Sigmoid colon (tissue), 7 donors: ENCODE results near the gene GPR158. TPM values are rescaled to one million over a fixed set of nuclear protein-coding genes. Genes with fewer than 3 reads are reported as not detected.

Experiments
- DNase-seq: peaks from one replicate; pipeline ENCODE4 v3.0.0-alpha.2; 2019
- H3K27ac ChIP-seq, 4 donors: fragments of 200-600 bp; sonication (generic); one replicate each; pipeline ENCODE4 v1.5.1; 2016 to 2019; ENCODE audit warnings: mild to moderate bottlenecking in 1 of 4
- H3K27me3 ChIP-seq, 3 donors: fragments of 200-600 bp; sonication (generic); one replicate each; pipeline ENCODE4 v1.5.1; 2019; ENCODE audit warnings: mild to moderate bottlenecking in 1 of 3
- H3K36me3 ChIP-seq, 4 donors: fragments of 200-600 bp; sonication (generic); one replicate each; pipeline ENCODE4 v1.5.1; 2016 to 2019
- H3K4me1 ChIP-seq, 4 donors: fragments of 200-600 bp; sonication (generic); one replicate each; pipeline ENCODE4 v1.5.1; 2017 to 2019
- H3K4me3 ChIP-seq, 4 donors: fragments of 200-600 bp; sonication (generic); one replicate each; pipeline ENCODE4 v1.5.1; 2017 to 2019; ENCODE audit warnings: mild to moderate bottlenecking in 2 of 4, moderate library complexity in 1 of 4
- H3K9me3 ChIP-seq, 4 donors: fragments of 200-600 bp in 3 of 4; sonication (generic) in 3 of 4; one replicate each; pipeline versions ENCODE4 v1.5.1 to v1.6.1; 2013 to 2019
- EP300 ChIP-seq, 4 donors: sonication (generic); formaldehyde crosslinking; IDR thresholded peaks; one replicate each; pipeline ENCODE4 v1.6.1; 2017; ENCODE audit warnings: antibody characterized with exemption in 4 of 4
- POLR2A ChIP-seq, 2 donors: fragments of 450-650 bp; IDR thresholded peaks; one replicate each; pipeline ENCODE4 v1.6.1; 2016; ENCODE audit warnings: antibody characterized with exemption in 2 of 2, mild to moderate bottlenecking in 2 of 2, moderate library complexity in 2 of 2
- POLR2AphosphoS5 ChIP-seq, 4 donors: sonication (generic); formaldehyde crosslinking; IDR thresholded peaks; one replicate each; pipeline ENCODE4 v1.6.1; 2017; ENCODE audit warnings: antibody characterized with exemption in 4 of 4
- WGBS, 2 donors: extraction: QIAGEN DNeasy Blood & Tissue Kit; methylation state at CpG; one replicate each; pipeline ENCODE4 v1.1.7; 2013; 5-methylcytosine and 5-hydroxymethylcytosine counted together
- intact Hi-C: fragments of 100-400 bp; cut with DNase I; formaldehyde crosslinking; loops from one replicate; pipeline ENCODE4 v1.15.1; 2023
- polyA plus RNA-seq, 3 donors: library from polyadenylated mRNA; stranded (reverse); fragments of 200-250 nt; gene quantifications; one replicate each; pipeline ENCODE4 v1.2.3, GENCODE V29; 2013
- total RNA-seq, 4 donors: library from RNA; depleted of rRNA; stranded (reverse); fragments of >200 nt; gene quantifications; one replicate each; pipeline ENCODE4 v1.1.0, GENCODE V29; 2016
- TF ChIP-seq, protein P1 (sequence below), 4 experiments: fragments of 450-650 bp in 3 of 4; fragments of 200-600 bp in 1 of 4; IDR thresholded peaks; one replicate each; pipeline ENCODE4 v1.5.1; 2016 to 2019; ENCODE audit warnings: antibody characterized with exemption in 4 of 4, mild to moderate bottlenecking in 3 of 4, moderate library complexity in 2 of 4
- donor health status: healthy with polysubstance abuse.
- donor health status: Bipolar disorder and iron deficiency.
- donor health status: healthy.

GPR158 gene
- total and polyA plus RNA-seq, 7 donors: 0.16 to 1.1 (median 0.54) TPM; not detected in 2

DNA sequence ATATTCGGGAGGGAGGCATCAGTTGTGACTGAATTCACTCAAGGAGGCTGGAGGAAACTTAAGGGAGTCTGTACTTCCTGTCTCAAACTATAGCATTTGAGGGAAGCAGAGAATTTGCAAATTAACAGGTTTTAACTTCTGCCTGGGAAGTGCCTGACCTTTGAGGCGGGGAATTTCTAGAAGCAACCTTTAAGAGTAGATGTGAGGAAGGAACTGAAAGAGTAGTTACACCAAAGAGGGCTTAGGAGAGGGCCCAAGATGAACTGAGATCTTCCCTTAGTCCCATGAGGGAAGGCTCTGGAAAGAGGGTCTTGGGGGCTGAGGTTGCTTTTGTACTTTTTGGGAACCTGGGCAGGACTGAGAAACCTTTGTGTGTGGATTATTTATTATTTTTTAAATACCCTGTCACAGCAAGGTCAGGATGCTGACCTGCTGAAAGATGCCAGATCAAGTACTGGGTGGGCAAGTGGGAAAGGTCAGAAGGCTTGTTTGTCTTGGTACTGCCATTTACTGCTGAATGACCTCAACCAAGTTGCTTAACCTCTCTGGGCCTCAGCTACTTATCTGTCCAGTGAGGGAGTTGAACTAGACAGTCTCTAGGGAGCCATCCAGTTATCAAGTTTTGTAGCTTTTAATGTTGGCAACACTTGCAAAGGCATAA is 2.4 kb downstream of the GPR158 start:
- intact Hi-C loops: no loop called here
- peaks cover 0 to 25% (median 21%) of the 10 kb centered on the region in 4 donors for H3K4me1 ChIP-seq
- H3K4me3 ChIP-seq: no peak overlapping the region
- 26 to 47% methylated on average over 2 of the region's 2 CpGs for whole genome bisulfite sequencing, 2 donors
- TF ChIP-seq POLR2AphosphoS5 (IDR thresholded peaks at IDR 0.05) (no peak), EP300 (IDR thresholded peaks at IDR 0.05) (no peak), POLR2A (IDR thresholded peaks at IDR 0.05) (no peak)
- TF ChIP-seq, protein P1, sequence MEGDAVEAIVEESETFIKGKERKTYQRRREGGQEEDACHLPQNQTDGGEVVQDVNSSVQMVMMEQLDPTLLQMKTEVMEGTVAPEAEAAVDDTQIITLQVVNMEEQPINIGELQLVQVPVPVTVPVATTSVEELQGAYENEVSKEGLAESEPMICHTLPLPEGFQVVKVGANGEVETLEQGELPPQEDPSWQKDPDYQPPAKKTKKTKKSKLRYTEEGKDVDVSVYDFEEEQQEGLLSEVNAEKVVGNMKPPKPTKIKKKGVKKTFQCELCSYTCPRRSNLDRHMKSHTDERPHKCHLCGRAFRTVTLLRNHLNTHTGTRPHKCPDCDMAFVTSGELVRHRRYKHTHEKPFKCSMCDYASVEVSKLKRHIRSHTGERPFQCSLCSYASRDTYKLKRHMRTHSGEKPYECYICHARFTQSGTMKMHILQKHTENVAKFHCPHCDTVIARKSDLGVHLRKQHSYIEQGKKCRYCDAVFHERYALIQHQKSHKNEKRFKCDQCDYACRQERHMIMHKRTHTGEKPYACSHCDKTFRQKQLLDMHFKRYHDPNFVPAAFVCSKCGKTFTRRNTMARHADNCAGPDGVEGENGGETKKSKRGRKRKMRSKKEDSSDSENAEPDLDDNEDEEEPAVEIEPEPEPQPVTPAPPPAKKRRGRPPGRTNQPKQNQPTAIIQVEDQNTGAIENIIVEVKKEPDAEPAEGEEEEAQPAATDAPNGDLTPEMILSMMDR (IDR thresholded peaks at IDR 0.05): no peak
- H3K9me3 ChIP-seq: peaks cover 0 to 7% (median 0%) of the 10 kb centered on the region in 4 donors
- no peak for DNase-seq
- H3K27ac ChIP-seq: no peak overlapping the region
- H3K27me3 ChIP-seq: peaks cover 34 to 61% (median 35%) of the 10 kb centered on the region in 3 donors
- no peaks in the 10 kb centered on the region for H3K36me3 ChIP-seq

DNA sequence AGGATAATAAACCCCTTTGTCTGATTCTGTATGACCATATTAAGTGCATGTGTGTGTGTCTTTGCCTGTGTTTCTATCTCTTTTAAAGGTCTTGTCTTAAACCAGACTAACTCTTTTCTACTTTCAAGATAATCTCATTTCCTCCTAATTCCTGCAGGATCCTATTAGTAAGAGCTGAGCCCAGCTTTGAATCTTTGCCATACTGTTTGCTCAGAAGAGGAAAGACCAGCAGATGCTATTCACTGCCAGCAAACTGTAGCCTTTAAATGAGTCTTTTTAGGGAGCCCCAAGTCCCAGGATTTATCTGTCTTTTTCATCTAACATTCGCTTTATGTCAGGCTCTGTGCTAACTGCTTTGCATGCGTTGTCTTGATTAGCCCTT is 2.9 kb downstream of the GPR158 start:
- peaks cover 0 to 7% (median 0%) of the 10 kb centered on the region in 4 donors for H3K9me3 ChIP-seq
- no peak for DNase-seq
- no peak overlapping the region for H3K27ac ChIP-seq
- TF ChIP-seq POLR2A (IDR thresholded peaks at IDR 0.05): no peak
- no peak for TF ChIP-seq POLR2AphosphoS5 (IDR thresholded peaks at IDR 0.05)
- TF ChIP-seq, protein P1 (IDR thresholded peaks at IDR 0.05): no peak
- no peak for TF ChIP-seq EP300 (IDR thresholded peaks at IDR 0.05)
- peaks cover 0 to 25% (median 21%) of the 10 kb centered on the region in 4 donors for H3K4me1 ChIP-seq
- no peak overlapping the region for H3K4me3 ChIP-seq
- intact Hi-C loops: no loop called here
- 93 to 96% methylated on average over 2 of the region's 2 CpGs for WGBS, 2 donors
- peaks cover 34 to 61% (median 35%) of the 10 kb centered on the region in 3 donors for H3K27me3 ChIP-seq
- H3K36me3 ChIP-seq: no peaks in the 10 kb centered on the region

DNA sequence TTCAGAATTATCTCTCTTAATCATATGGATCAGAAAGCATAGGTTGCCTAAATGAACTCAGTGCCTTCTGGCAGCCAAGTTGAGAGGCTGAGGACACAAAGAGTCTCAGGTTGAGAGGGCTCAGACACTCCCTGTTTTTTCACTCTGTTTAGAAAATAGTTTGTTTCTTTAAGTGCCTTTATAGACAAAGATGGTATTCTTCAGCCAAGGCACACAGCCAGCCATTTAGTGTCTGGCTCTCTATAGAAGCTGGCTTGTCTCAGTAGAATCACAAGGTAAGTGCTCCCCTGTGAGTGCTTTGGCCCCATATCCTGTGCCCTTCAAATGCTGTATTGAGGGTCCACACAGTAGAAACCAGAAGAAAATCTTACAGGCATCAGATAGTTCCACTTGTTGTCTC is 3.6 kb downstream of the GPR158 start:
- H3K36me3 ChIP-seq: no peaks in the 10 kb centered on the region
- intact Hi-C loops: no loop called here
- H3K4me1 ChIP-seq: peaks cover 0 to 25% (median 21%) of the 10 kb centered on the region in 4 donors
- no peak for DNase-seq
- H3K27ac ChIP-seq: no peak overlapping the region
- H3K27me3 ChIP-seq: peaks cover 34 to 61% (median 35%) of the 10 kb centered on the region in 3 donors
- H3K4me3 ChIP-seq: no peak overlapping the region
- peaks cover 0 to 7% (median 0%) of the 10 kb centered on the region in 4 donors for H3K9me3 ChIP-seq
- TF ChIP-seq EP300 (IDR thresholded peaks at IDR 0.05) (no peak), POLR2A (IDR thresholded peaks at IDR 0.05) (no peak)

DNA sequence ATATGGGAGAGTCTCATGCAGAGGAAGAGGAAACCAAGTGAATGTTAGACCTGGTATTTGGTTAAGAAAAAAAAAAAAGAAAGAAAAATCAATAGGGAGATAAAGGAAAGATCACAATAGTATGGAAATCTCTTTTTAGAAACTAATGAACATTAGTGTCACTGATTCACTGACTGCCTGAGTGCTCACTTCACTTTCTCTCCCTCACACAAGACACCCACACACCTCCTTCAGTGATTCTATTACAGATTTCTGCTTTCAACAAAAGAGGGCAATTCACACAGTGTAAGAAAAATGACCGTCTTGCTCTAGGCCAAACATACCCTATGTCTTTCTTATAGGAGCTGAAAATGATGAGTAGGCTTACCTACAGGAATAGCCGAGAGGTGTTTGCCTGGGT is 6.0 kb downstream of the GPR158 start:
- Histone ChIP-seq H3K27me3 (peaks cover 25 to 47% (median 31%) of the 10 kb centered on the region in 3 donors), H3K36me3 (no peaks in the 10 kb centered on the region), H3K4me1 (peaks cover 0 to 8% (median 8%) of the 10 kb centered on the region in 4 donors), H3K9me3 (no peaks in the 10 kb centered on the region), H3K4me3 (no peak overlapping the region), H3K27ac (no peak overlapping the region)
- intact Hi-C loops: no loop called here
- no peak for TF ChIP-seq POLR2AphosphoS5 (IDR thresholded peaks at IDR 0.05)
- no peak for TF ChIP-seq POLR2A (IDR thresholded peaks at IDR 0.05)
- TF ChIP-seq EP300 (IDR thresholded peaks at IDR 0.05): no peak
- TF ChIP-seq, protein P1 (IDR thresholded peaks at IDR 0.05): no peak
- no peak for DNase-seq
- WGBS, 2 donors: 80 to 91% methylated on average over 2 of the region's 2 CpGs

DNA sequence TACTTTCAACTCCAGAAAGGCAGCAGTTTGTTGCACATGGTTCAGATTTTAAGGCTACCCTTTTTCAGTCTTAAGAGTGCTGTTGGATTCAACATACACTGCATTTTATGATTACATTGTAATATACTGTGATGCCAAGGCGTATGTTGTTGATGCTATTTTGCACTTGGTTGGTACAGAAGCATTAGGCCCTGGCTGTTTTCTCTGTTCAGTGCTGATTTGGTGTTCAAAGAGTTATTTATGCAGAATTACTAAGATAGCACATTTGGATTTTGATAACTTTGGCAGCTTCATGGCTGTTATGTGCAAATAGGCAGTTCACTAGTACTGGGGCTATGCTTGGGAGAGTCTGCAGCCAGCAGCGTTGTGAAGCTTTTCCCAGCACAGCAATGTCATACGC is 7.8 kb downstream of the GPR158 start:
- WGBS, 2 donors: 80% methylated on average over 3 of the region's 3 CpGs
- intact Hi-C loops: no loop called here
- no peaks in the 10 kb centered on the region for H3K36me3 ChIP-seq
- no peak for DNase-seq
- no peak overlapping the region for H3K4me3 ChIP-seq
- H3K9me3 ChIP-seq: no peaks in the 10 kb centered on the region
- no peaks in the 10 kb centered on the region for H3K4me1 ChIP-seq
- no peak overlapping the region for H3K27ac ChIP-seq
- H3K27me3 ChIP-seq: peaks cover 8 to 29% (median 13%) of the 10 kb centered on the region in 3 donors
- TF ChIP-seq POLR2AphosphoS5 (IDR thresholded peaks at IDR 0.05) (no peak), POLR2A (IDR thresholded peaks at IDR 0.05) (no peak), EP300 (IDR thresholded peaks at IDR 0.05) (no peak)
- TF ChIP-seq, protein P1 (IDR thresholded peaks at IDR 0.05): no peak
